Fibroblast of lung (primary cell): ENCODE results near the gene RPL10.

Source experiments
- EZH2 ChIP-seq: IDR thresholded peaks from 2 replicates; pipeline ENCODE4 v1.5.1; 2012; ENCODE audit warnings: low read length, control low read depth, mild to moderate bottlenecking; ENCODE audit errors: missing control alignments
- TF ChIP-seq, protein P1 (sequence below), 2 donors: IDR thresholded peaks in 1 of 2; conservative IDR thresholded peaks in 1 of 2; 1 replicate in 1 of 2; 2 replicates in 1 of 2; pipeline ENCODE4 v1.5.1; 2011 to 2012; ENCODE audit warnings: low read length in 2 of 2, control low read depth in 1 of 2, inconsistent platforms in 1 of 2, low read depth in 1 of 2, mild to moderate bottlenecking in 1 of 2

DNA sequence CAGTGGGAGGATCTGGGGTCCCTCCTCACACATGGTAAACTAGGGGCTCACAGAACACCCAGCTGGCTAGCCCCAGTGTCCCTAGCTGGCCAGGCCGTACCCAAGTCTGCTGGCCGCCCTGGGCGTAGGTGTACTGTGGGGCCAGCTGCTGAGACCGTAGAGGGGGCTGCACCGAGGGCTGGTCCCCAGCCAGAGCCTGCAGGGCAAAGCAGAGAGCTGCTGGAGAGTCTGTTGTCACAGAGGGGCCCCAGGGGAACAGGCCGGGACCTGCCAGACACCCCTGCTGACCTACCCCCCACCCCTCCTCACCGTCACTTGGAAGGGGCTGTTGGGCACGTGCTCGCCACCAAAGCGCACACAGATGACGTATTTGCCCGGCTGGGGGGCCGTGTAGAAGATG lies 43.7 kb upstream of the RPL10 start:
- TF ChIP-seq, protein P1, sequence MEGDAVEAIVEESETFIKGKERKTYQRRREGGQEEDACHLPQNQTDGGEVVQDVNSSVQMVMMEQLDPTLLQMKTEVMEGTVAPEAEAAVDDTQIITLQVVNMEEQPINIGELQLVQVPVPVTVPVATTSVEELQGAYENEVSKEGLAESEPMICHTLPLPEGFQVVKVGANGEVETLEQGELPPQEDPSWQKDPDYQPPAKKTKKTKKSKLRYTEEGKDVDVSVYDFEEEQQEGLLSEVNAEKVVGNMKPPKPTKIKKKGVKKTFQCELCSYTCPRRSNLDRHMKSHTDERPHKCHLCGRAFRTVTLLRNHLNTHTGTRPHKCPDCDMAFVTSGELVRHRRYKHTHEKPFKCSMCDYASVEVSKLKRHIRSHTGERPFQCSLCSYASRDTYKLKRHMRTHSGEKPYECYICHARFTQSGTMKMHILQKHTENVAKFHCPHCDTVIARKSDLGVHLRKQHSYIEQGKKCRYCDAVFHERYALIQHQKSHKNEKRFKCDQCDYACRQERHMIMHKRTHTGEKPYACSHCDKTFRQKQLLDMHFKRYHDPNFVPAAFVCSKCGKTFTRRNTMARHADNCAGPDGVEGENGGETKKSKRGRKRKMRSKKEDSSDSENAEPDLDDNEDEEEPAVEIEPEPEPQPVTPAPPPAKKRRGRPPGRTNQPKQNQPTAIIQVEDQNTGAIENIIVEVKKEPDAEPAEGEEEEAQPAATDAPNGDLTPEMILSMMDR (conservative IDR thresholded peaks at IDR 0.05 in 1 of 2, IDR thresholded peaks at IDR 0.05 in 1 of 2; ENCODE audit: low read depth in 1 of 2, low read length in 2 of 2): no peak
- TF ChIP-seq EZH2: no peak
